Measurements from ENCODE around the gene NAALADL2.
"Not testable (repeated sequence)": the region's sequence is repeated elsewhere in the genome, so short reads cannot be mapped to it uniquely, and the experiment has no call there.

Gene NAALADL2

DNA sequence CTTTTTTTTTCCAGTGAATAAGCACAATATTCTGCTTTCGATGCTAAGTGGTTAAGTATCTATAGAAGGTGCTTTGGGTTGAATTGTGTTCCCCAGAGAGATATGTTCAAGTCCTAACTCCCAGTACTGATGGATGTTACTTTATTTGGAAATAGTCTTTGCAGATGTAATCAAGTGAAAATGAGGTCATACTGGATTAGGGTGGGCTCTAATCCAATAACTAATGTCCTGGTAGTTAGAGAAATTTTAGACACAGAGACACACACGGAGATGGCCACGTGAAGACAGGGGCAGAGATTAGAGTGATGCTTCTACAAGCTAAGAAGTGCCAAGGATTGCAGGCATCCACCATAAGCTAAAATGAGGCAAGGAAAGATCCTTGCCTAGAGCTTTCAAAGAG, 662.3 kb downstream of the NAALADL2 start:
- no peak for DNase-seq

DNA sequence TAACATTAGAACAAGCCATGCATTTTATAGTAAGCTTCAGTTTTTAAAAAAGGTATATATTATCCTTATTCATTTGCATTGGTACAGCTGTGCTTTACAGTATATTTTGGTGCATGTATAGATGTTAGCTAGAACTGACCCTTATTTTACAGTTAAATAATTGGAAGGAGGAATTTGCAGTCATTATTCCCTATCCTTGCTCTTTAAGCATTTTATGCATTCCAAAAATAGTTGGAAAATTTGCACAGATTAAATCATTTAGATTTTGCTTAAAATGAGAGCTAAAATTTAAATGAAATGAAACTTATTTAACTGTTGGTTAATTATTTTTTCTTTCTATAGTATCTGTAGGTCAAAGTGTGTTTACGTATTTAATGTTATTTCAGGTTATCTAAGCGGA, 667.1 kb downstream of the NAALADL2 start:
- DNase-seq, result no peak

DNA sequence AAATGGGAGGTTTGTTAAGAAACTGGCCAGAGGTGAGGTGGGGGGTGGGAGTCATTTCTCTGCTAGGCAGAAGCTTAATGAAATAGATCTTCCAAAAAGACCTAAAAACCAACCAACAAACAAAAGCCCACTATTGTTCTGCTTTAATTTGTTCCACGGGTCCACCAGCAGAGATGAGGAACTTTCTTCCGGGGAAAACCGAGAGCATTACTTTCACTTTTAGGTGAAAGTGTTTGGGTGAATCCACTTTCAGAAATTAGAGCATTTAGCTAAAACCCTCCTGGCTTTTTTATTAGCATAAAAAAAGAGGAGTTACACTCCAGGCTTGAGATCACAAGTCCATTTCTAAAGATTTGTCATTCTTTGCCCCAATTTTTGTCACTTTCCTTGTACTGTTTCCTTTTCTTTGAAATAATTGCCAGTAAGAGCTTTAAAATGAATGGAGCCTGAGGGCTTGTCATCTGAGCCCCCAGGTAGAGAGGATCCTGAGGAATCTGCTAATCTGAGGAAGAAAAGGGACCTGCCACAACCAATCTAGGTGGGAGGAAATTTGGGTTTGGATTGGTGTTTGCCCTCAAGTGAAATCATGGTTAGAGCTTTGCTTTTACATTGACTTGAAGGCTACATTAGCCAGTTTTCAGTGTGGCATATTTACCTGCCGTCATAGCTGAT, 667.6 kb downstream of the NAALADL2 start:
- no peak for DNase-seq

DNA sequence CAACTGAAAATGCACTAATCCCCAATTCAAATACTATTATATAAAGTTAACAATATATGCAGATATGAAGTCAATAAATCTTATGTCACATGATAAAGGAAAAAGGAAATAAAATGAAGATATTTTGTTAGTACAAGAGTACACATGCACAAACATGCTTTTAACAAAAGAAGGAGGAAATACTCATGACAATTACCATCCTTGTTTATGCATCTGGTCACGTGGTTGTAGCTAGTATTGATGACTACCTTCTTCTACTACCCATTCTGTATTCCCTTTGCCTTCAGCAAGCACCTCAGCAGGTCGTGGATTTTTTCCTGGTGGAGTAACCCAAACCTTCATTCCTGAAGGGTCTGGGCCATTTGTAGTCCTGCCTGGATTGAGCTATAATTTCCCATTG, 669.6 kb downstream of the NAALADL2 start:
- not testable (repeated sequence) for DNase-seq

DNA sequence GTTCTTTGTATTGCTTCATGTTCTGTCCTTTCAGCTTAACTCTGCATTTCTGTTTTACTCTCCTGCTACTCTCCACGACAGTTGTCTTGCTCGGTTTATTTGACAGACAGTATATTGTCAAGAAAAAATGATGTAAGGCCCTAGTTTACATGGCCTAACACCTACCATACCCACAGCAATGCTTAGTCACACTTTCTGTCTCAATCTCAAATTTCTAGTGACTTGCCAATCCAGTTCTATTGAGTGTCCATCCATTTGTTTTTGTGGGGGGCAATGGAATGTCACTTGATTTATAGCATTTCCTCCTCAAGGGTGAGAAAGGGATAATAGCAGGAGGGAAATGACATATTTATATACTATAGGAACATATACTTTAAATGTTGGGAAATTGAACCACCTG, 676.2 kb downstream of the NAALADL2 start:
- no peak for DNase-seq

DNA sequence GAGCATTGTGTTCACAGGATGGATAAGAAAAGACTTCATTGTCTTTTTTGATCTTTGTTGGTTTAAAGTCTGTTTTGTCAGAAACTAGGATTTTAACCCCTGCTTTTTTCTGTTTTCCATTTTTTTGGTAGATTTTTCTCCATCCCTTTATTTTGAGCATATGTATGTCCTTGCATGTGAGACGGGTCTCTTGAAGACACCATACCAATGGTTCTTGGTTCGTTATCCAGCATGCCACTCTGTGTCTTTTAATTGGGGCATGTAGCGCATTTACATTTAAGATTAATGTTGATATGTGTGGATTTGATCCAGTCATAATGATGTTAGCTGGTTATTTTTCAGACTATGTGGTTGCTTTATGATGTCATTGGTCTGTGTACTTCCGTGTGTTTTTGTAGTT, 687.0 kb downstream of the NAALADL2 start:
- no peak for DNase-seq

DNA sequence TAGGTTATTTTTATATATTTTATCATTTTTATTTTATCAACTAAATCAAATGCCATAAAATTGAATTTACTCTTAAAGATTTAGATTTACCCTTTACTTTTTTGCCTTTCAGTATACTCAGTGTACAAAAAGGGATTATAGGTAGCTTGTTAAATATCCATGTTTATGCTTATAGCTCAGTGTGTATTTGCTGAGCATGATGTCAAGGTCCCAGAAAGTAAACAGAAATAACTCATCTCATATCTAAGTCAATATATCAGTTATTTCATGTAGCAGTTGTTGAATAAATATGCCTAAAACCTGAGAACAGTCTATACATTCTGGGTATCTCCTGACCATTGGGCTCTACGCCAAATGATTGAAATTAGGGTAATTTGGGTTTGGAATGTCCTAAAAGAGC, 693.8 kb downstream of the NAALADL2 start:
- no peak for DNase-seq

DNA sequence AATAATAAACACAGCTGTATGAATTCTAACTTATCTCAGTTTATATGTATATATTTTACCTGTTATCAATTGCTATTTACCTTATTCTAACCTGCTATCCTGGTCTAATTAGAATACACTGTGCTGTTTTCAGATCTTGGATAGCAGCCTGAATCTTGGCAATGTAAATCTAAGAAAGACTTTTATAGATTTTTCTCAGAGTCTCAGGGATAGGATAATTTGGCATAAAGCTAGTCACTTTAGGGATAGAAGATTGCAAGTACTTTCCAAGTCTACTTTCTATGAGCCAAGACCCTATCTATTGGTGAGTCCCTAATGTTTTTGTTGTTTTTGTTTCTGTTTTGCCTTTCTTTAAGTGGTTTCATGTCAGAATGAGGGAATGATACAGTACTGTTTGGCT, 695.7 kb downstream of the NAALADL2 start:
- no peak for DNase-seq

DNA sequence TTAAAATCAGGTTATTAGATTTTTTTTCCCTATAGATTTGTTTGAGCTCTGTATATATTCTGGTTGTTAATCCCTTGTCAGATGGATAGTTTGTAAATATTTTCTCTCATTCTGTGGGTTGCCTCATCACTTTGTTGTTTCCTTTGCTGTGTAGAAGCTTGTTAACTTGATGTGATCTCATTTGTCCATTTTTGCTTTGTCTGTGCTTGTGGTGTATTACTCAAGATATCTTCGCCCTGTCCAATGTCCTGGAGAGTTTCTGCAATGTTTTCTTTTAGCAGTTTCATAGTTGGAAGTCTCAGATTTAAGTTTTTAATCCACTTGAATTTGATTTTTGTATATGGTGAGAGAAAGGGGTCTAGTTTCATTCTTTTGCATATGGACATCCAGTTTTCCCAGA, 699.1 kb downstream of the NAALADL2 start:
- DNase-seq, result no peak

DNA sequence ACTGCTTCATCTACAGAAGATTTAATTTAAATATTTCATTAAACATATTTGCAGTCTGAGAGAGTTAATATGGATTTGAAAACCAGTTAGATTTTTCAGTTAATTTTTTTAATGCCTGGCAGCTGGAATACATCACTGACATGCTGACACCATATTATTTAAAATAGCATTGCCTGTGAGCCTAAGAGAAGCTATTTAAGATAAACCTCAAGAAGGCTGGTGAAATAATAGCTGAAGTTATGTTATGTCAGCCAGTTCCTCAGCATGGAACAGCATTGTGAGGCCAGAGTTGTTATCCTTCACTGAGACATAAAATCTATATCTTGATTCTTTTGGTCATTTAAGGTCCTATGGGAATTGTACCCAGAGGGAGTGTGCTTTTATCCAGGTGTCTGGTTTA, 705.2 kb downstream of the NAALADL2 start:
- DNase-seq, result no peak

DNA sequence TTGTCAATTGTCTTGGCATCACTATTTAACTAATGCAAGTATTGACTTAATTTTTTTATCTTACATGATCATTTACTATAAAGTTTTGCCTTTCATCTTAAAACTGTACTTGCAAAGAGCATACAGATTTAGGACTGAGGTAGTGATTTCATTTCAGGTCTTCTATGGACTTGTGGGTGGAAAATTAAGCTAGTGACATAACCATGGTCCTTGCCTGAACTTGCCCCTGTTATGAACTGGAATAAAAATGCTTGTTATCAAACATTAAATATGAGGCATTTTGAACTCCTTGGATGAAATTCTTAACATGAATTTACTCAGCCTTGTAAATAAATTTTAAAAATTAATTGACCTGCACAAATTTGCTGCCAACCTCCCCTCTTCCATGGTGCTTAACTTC, 712.0 kb downstream of the NAALADL2 start:
- DNase-seq, result no peak

DNA sequence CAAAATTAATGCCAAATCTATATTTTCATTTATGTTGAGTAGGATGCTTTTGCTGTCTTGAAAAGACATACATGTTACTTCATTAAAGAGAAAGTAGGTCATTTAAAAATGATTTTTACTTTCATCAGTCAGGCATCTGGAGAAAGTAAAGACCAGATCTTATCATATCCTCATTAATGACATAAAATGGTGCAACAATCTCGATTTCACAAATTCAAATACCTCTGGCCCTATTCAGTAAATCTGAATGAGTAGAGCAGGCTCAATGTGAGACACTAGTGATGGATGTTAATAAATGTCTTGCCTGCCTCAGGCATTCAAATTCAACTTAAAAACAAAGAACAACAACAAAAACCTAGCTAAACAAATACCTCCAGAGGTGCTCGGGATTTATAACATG, 714.1 kb downstream of the NAALADL2 start:
- no peak for DNase-seq

DNA sequence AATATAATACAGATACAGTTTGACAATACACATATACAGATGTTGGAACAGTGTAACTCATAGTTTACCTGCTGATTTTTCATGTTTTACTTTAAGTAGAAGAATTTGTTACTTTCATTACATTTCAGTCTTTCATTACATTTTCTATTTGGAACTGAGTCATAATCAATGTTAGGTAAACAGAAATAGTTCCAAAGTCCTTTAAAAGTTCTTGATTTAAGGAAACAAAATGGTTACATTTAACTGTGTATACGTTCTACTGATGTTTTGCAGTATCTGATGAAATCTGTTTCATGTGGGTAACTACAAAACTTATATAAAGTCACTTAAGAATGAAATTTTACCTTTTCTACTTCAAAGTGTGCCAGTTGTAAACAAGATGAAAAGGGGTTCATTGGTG, 721.2 kb downstream of the NAALADL2 start:
- no peak for DNase-seq

DNA sequence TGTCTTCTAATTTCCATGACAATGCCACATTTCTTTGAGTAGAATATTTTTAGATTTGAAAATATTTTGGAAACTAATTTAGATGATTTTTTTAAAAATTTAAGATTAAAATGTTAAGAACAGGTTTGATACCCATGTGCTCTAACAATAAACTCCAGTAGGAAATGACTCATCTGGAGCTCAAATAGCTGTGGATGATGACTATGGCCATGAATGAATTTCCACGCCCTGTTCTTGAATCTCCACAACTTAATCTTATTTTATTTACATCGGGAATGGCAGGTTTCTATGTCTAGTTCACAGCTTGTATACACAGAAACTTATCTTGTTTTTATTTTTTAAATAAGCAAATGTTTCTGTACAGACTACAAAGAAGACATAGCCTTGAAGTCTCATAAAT, 726.8 kb downstream of the NAALADL2 start:
- no peak for DNase-seq

DNA sequence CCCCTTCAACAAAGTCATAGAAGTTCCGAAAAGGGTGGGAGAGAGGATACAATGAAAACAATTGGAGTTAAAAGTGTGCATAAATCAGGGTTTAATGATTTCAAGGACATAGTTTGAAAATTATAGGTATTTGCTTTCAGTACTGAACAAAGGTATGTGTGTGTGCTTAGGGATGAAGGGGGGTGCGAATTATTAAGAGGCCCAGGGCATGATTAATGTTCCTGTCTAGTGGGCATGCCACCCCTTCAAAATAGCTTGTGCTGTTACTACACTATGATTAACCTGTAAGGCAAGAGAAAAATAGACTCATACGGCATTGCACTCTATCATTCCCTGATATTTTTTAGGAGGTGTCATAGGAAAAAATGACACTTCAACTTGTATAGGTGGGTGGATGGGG, 731.6 kb downstream of the NAALADL2 start:
- DNase-seq, result no peak

DNA sequence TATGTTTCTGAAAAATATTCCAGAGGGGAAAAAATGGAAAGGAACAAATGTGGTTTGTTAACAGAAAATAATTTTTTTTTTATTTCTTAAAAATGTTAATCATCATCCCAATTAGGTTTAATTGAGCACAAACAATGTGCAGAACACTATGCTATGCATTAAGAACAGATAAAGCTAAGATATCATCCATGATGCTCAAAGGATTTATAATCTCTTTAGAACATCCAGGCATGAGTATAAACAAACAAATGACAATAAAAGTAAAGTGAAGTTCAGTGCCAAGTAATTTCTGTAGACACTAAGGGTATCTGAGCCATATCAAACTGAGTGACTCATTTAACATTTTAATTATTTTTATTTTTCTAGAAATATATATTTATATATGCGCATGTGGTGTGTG, 732.2 kb downstream of the NAALADL2 start:
- no peak for DNase-seq

DNA sequence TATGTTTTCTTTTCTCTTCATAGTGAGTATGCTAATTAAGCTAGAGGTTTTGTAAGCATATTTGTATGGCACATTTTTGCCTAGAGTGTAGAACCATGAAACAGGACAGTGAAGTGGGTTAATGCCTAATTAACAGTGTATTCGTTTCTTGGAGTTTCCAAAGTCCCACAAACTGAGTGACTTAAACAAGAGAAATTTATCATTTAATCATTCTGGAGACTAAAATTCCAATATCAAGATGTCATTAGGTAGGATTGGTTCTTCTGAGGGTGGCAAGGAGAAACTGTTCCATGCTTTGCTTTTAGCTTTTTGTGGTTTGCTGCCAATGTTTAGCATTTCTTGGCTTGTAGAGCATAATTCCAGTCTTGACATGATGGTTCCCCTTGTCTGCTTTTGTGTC, 734.2 kb downstream of the NAALADL2 start:
- no peak for DNase-seq

DNA sequence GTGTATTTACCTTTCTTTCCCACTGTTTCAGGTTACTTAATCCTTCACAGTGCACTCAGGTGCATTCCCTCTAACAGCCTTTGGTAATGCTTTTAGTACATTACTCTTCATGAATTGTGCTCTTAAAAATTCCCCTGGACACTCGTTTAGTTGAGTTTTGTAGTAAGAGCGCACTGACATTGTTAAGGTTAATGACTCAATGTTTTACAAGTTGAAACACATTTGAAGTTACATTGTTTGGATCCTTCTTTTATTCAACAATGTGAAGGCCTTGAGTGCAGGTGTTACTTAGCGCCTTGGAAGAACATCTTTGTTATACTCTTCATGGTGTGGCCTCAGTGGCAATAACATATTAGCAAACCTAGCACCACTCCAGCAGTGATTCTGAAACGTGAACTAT, 739.6 kb downstream of the NAALADL2 start:
- no peak for DNase-seq

DNA sequence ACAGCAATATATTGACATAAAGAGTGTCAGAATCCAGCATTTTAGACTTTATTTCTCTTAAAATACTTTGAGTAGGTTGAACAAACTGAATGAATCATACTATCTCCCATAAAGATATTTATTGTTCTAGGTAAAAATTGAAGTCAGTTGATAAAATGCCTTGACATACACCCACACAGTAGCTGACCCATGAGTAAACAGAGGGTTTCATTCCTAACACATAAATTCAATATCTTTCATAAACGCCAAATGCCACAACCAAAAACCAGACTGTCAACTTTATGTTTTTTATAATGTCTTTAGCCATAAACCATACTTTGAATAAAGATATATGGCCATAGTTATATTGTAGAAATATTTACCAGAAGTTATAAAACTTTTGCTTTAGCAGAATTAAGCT, 742.4 kb downstream of the NAALADL2 start:
- DNase-seq, result no peak

DNA sequence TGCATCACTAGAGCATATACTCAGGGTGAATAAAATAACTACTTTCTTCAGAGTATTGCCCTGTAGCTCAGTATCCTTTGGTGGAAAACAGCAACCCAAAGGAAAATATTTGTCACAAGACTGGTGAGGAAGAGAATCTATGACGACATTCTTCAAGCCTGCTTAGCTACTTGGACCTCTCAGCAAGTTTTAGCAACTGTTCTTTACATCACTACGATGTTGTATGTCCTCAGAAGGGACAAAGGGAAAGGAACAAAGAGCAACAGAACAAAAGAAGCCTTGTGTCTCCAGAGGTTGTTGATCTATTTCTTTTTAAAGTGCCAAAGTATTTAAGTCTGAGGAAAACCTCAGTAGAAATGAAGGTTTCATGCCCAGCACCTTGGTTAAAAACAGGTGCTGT, 746.7 kb downstream of the NAALADL2 start:
- DNase-seq, result no peak

DNA sequence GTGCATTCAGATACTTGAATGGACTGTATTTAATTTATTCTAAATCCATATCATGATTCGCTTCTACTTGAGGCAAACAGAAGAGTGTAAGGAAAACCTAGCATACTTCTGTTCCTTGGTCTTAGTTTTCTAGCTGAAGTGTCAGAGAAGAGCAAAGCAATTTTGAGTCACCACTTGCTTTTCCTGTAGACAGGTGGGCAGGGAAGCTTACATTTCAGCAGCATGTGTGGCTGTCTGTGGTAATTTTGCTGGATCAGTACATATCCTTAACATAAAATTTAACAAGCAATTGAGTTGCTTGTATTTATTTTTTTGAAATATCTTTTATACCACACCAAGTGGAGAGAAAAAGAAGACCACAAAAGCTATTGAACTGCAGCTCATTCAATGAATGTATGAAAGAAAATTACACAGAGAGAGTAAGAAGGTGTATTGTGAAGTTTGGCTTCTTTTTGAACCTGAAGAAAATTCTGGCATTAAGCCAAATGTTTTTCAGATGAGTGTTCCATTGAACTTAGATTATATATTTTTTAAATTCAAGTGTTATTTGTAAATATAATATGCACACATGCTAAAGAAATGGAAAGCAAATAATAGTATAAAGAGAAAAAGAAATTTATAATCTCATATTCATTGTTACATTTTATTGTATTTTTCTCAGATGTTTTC, 747.6 kb downstream of the NAALADL2 start:
- no peak for DNase-seq

DNA sequence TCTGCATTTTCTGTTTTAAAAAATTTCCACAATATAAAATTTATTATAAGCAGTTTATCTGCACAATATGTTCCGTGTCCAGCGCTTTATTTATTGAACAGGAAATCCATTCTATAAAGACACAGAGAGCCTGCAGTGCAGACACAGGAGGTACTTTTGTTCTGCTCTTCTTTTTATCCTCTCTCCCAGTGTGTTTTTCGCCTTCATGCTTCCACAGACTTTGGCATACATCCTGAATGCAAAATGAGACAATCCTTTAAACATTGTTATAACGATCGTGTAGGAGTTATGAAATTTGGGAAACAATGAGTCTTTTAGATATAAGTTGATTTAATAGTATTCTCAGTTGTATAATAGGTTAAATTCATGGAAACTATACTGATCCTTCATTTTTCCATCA, 749.2 kb downstream of the NAALADL2 start:
- no peak for DNase-seq

DNA sequence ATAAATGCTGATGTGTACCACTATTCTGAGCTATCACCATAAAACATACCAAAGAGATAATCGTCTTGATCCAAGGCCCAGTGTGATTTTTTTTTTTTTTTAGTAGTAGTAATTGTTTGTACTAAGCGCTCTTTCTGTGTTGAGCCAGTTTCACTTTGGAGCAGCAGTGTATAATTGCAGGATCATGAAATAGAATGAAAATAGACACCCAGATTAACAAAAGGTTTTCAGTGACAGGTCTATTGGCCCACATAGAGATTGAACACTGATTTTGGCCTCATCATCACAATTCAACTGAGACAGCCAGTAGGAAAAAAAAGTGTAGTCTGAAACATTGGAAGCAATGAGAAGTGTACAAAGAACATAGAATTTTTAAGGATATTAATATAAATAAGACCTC, 749.8 kb downstream of the NAALADL2 start:
- DNase-seq, result no peak

DNA sequence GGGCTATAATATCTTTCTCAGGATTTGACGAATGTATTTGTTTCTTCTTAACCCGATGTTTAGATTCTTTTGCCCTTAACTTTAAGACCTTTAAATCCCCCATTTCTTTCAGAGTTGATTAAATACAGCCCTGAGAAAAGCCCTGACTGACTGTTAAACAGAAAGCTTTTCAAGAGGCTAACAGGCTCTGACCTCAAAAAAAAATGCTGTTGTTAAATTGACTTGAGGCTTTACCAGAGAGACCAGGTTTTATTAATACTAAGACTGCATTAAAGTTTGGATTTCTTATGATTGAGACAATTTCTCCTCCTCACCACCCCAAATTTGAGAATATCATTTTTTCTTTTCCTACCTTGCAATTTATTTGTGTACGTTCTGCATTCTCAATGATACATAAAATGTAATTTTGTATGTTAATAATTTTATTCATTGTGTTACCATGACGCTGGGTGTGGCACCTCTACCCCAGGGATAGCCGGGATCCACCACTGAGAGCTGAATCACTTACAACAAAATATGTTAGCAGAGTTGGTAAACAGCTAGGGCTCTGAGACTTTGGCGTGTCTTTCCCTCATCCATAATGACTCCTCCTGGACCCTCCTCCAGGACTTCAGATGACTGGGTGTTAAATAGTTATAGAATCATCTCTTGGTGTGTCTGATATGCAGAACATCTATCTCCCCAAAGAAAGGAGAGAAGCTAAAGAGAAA, 753.5 kb downstream of the NAALADL2 start:
- DNase-seq, result no peak
